Skeletal muscle satellite cell (primary cell): ENCODE data around the gene VPS37C.

Source experiments
- H3K27me3 ChIP-seq: 2 replicates; pipeline ENCODE4 v1.7.0; 2013; ENCODE audit warnings: low read length; ENCODE audit not compliant: control insufficient read depth, insufficient read depth
- H3K36me3 ChIP-seq: 2 replicates; pipeline ENCODE4 v1.7.0; 2013; ENCODE audit warnings: mild to moderate bottlenecking, control low read depth, low read length; ENCODE audit not compliant: insufficient read depth
- H3K4me1 ChIP-seq: 2 replicates; pipeline ENCODE4 v1.7.0; 2013; ENCODE audit warnings: low read length; ENCODE audit not compliant: control insufficient read depth, insufficient read depth
- H3K4me2 ChIP-seq: 2 replicates; pipeline ENCODE4 v1.7.0; 2013; ENCODE audit warnings: mild to moderate bottlenecking, low read length
- H3K4me3 ChIP-seq: 2 replicates; pipeline ENCODE4 v1.7.0; 2013; ENCODE audit warnings: low read length
- H3K9ac ChIP-seq: 2 replicates; pipeline ENCODE4 v1.7.0; 2013; ENCODE audit warnings: mild to moderate bottlenecking, low read depth, low read length, moderate library complexity
- H3K9me3 ChIP-seq: replicated peaks from 2 replicates; pipeline ENCODE4 v1.7.0; 2013; ENCODE audit warnings: mild to moderate bottlenecking, control low read depth, low read length

Gene VPS37C

GRCh38 chr11:61140416-61140815 lies 20.8 kb downstream of the VPS37C start:
- no peaks in the 10 kb centered on the region for H3K27me3 ChIP-seq
- no peak overlapping the region for H3K4me3 ChIP-seq
- peaks cover 6% of the 10 kb centered on the region for H3K36me3 ChIP-seq
- H3K9ac ChIP-seq: no peak overlapping the region
- no peak overlapping the region for H3K4me2 ChIP-seq
- no peaks in the 10 kb centered on the region for H3K9me3 ChIP-seq
- H3K4me1 ChIP-seq: peaks cover 25% of the 10 kb centered on the region

GRCh38 chr11:61139387-61139786 lies 21.8 kb downstream of the VPS37C start:
- no peaks in the 10 kb centered on the region for H3K9me3 ChIP-seq
- peaks cover 25% of the 10 kb centered on the region for H3K4me1 ChIP-seq
- peaks cover 6% of the 10 kb centered on the region for H3K36me3 ChIP-seq
- no peaks in the 10 kb centered on the region for H3K27me3 ChIP-seq
- no peak overlapping the region for H3K9ac ChIP-seq
- peak overlapping the region; percentile 50 for H3K4me2 ChIP-seq
- H3K4me3 ChIP-seq: no peak overlapping the region

DNA sequence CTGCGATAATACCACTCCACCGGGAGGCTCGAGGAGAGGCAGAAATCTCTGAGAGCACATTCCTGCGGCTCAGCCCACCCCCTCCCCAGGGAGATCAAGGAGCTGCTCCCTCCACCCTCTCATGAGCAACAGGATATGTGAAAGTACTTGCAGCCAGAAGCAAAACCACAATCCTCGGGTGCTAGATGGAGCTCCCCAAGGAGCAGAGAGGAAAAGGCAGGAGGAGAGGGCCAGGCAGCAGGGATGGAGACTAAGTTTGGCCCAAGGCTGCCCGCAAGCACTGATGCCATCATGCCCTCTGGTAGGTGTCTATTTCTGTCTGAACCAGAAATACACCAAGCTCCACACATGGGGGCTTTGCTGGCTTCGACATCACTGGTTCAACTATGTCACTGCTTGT lies 22.3 kb downstream of the VPS37C start:
- H3K9ac ChIP-seq: no peak overlapping the region
- H3K4me2 ChIP-seq: peak overlapping the region; percentile 50
- H3K4me3 ChIP-seq: no peak overlapping the region
- no peaks in the 10 kb centered on the region for H3K9me3 ChIP-seq
- no peaks in the 10 kb centered on the region for H3K27me3 ChIP-seq
- peaks cover 6% of the 10 kb centered on the region for H3K36me3 ChIP-seq
- peaks cover 25% of the 10 kb centered on the region for H3K4me1 ChIP-seq

GRCh38 chr11:61134801-61135257 lies 26.4 kb downstream of the VPS37C start:
- Histone ChIP-seq H3K27me3 (no peaks in the 10 kb centered on the region), H3K4me3 (no peak overlapping the region), H3K9ac (no peak overlapping the region), H3K36me3 (peaks cover 9% of the 10 kb centered on the region), H3K4me1 (peaks cover 34% of the 10 kb centered on the region), H3K4me2 (no peak overlapping the region), H3K9me3 (no peaks in the 10 kb centered on the region)

DNA sequence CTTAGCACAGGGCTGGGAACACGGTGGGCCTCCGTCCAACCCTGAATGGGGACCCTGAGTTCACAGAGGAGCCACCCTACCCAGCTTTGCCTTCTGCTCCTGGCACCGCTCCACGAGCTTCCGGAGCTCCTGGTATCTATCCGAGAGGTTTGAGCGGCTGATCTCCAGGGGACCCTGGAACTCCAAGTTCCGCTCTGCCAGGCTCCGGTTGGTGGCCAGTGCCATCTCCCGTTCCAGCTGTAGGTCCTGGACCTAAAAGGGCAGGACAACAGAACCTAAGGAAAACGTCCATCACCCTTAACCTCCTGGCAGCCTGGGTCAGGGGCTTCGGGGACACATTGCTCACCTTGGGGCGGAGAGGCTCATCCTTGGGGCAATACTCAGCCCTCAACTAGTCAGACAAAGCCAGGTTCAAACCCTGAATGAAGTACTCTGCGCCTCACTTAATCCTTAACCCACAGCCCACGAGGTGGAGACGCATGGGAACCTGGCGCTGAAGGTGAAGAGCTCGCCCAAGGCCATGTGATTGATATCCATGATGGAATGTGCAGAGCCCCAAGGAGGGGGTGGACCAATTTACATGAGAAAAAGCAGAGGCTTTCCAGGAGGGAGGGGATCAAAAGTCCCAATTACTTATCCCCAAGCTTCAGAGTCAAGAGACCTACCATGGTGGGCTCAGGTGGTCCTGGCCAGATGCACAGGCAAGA lies 27.1 kb downstream of the VPS37C start:
- Histone ChIP-seq H3K9ac (no peak overlapping the region), H3K4me1 (peaks cover 33% of the 10 kb centered on the region), H3K36me3 (peaks cover 9% of the 10 kb centered on the region)

DNA sequence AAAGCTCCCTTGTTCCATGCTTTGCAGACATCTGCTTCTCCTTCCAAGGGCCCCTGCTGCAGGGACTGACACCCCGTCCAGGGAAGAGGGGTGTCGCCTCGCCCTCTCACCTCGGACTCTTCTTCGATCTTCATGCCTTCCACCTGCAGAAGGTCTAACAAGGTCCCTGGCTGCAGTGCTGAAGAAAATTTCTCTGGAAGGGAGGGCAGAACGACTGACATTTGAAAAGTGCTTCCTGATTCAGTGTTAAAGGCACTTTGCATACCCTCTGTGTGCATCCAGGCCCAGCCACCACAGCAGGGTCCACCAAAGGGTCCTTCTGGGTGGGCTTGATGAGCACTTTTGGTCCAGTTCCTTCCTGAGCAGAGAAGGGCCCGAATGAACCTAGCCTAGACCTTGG lies 28.1 kb downstream of the VPS37C start:
- Histone ChIP-seq H3K4me1 (peaks cover 24% of the 10 kb centered on the region), H3K4me3 (no peak overlapping the region), H3K4me2 (no peak overlapping the region), H3K27me3 (no peaks in the 10 kb centered on the region), H3K36me3 (peaks cover 9% of the 10 kb centered on the region), H3K9me3 (no peaks in the 10 kb centered on the region), H3K9ac (no peak overlapping the region)

More for the DNA sequence above, 27.1 kb downstream of the VPS37C start:
- H3K9me3 ChIP-seq: no peaks in the 10 kb centered on the region
- no peak overlapping the region for H3K4me3 ChIP-seq
- H3K4me2 ChIP-seq: no peak overlapping the region
- H3K27me3 ChIP-seq: no peaks in the 10 kb centered on the region

GRCh38 chr11:61132646-61133045 lies 28.6 kb downstream of the VPS37C start:
- no peaks in the 10 kb centered on the region for H3K9me3 ChIP-seq
- H3K4me2 ChIP-seq: no peak overlapping the region
- H3K9ac ChIP-seq: no peak overlapping the region

DNA sequence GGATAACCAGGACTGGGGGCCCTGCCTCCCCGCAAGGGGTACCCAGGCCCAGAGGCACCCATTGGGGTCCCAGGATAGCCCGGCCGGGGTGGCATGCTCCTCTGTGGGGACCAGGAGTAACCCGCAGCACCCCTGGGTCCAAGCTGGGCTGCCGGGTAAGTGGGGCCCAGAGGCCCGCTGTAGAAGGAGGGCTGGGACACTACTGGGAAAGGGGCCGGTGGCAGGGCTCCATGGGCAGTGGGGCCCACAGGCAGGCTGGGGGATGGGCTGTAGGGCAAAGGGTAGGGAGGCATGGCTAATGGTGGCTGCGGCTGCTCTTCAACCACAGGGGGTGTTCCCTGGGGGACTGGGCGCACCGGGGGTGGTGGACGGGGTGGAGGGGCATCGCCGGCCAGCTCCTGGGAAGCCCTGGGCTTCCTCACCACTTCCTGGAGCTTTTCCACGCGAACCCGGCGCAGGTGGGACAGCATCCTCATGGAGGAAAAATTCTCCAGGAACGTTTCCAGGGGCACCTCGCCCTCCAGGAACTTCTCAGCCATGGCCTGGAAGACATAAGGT lies 29.1 kb downstream of the VPS37C start:
- Histone ChIP-seq H3K4me1 (peaks cover 24% of the 10 kb centered on the region), H3K4me2 (no peak overlapping the region), H3K9ac (no peak overlapping the region), H3K27me3 (no peaks in the 10 kb centered on the region), H3K9me3 (no peaks in the 10 kb centered on the region), H3K36me3 (peaks cover 8% of the 10 kb centered on the region), H3K4me3 (no peak overlapping the region)

More at GRCh38 chr11:61132646-61133045, 28.6 kb downstream of the VPS37C start:
- Histone ChIP-seq H3K4me3 (no peak overlapping the region), H3K4me1 (peaks cover 24% of the 10 kb centered on the region), H3K36me3 (peaks cover 9% of the 10 kb centered on the region), H3K27me3 (no peaks in the 10 kb centered on the region)

DNA sequence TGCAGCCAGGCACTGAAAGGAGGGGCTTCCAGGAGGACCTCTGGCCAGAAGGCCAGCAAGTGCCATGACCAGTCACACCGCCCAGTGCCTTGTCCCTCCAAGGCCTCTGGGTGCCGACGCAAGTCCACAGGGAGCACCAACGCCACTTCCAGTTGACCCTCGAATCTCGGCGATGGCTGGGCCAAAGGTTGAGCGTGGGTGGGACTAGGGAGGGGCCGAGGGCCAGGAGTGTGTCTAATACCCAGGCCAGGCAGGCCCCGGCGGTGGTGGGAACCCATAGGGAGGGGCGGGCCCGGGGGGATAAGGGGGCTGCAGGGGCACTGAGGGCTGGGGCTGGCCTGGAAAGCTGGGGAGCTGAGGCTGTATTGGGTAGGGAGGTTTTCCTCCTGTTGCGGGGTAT lies 29.6 kb downstream of the VPS37C start:
- peaks cover 3% of the 10 kb centered on the region for H3K36me3 ChIP-seq
- H3K9ac ChIP-seq: no peak overlapping the region
- no peaks in the 10 kb centered on the region for H3K9me3 ChIP-seq
- H3K4me1 ChIP-seq: peaks cover 24% of the 10 kb centered on the region
- H3K27me3 ChIP-seq: peaks cover 1% of the 10 kb centered on the region
- no peak overlapping the region for H3K4me3 ChIP-seq
- no peak overlapping the region for H3K4me2 ChIP-seq

DNA sequence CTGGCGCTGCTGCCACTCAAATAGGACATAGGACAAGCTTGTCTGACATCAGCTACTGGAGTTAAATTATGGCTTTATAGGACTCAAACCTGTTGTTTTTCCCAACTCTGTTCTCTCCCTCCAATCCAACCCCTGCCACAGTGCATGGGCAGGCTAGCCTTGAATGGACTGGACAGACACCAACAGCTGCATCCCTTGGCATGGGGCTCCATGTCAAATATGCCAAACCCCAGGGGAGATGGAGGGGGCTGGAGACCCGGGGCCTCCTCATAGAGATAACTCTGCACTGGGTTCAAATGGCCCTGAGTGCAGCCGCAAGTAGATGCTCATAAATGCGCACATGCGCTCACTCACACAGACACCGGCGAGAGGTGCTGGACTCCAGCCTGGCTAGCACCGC lies 30.0 kb downstream of the VPS37C start:
- Histone ChIP-seq H3K4me3 (no peak overlapping the region), H3K36me3 (peaks cover 2% of the 10 kb centered on the region), H3K9me3 (no peaks in the 10 kb centered on the region), H3K27me3 (peaks cover 5% of the 10 kb centered on the region), H3K4me1 (peaks cover 24% of the 10 kb centered on the region), H3K9ac (no peak overlapping the region), H3K4me2 (no peak overlapping the region)

GRCh38 chr11:61129639-61130523 lies 31.3 kb downstream of the VPS37C start:
- Histone ChIP-seq H3K9me3 (no peaks in the 10 kb centered on the region), H3K9ac (peak overlapping the region; percentile 10)

More at GRCh38 chr11:61129639-61130523, 31.3 kb downstream of the VPS37C start:
- Histone ChIP-seq H3K4me2 (peak overlapping the region; percentile 66), H3K36me3 (peaks cover 2% of the 10 kb centered on the region), H3K27me3 (peaks cover 16% of the 10 kb centered on the region), H3K4me3 (no peak overlapping the region), H3K4me1 (peaks cover 24% of the 10 kb centered on the region)
